ENCODE data around the gene MORF4L1. TPM values are rescaled to one million over a fixed set of nuclear protein-coding genes. Genes with fewer than 3 reads are reported as not detected.

The MORF4L1 gene
- polyA plus RNA-seq, 1 donor from 2014 or later = 1,505 TPM

GRCh38 chr15:78922527-78922926 is 49.8 kb downstream of the MORF4L1 start:
- H3K4me2 ChIP-seq (ENCODE audit: low read length) = no peak overlapping the region
- no peak overlapping the region for H3K4me3 ChIP-seq (ENCODE audit: low read length)
- no peaks in the 10 kb centered on the region for H3K79me2 ChIP-seq (replicated peaks; ENCODE audit: insufficient read depth, low read length)
- H3K9ac ChIP-seq (ENCODE audit: low read length) = no peak overlapping the region
- no peaks in the 10 kb centered on the region for H3F3A ChIP-seq (ENCODE audit: insufficient read depth, low read length, poor library complexity, severe bottlenecking)
- H3K9me3 ChIP-seq (ENCODE audit: low read length) = no peaks in the 10 kb centered on the region
- no peaks in the 10 kb centered on the region for H3K36me3 ChIP-seq (ENCODE audit: insufficient read depth, low read length)
- H3K27ac ChIP-seq (ENCODE audit: low read length) = no peak overlapping the region
- H3K27me3 ChIP-seq (ENCODE audit: insufficient read depth, low read depth, low read length) = no peaks in the 10 kb centered on the region
- no peaks in the 10 kb centered on the region for H4K20me1 ChIP-seq (ENCODE audit: insufficient read depth)
- no peak overlapping the region for H2AFZ ChIP-seq (ENCODE audit: low read depth, low read length)
- H3K9me2 ChIP-seq (ENCODE audit: insufficient read depth, low read length) = no peaks in the 10 kb centered on the region
- no peak for TF ChIP-seq TAF1 (IDR thresholded peaks at IDR 0.05; ENCODE audit: low read depth)
- TF ChIP-seq MXI1 (conservative IDR thresholded peaks at IDR 0.05; ENCODE audit: poor library complexity, severe bottlenecking) = no peak
- TF ChIP-seq EP300 (conservative IDR thresholded peaks at IDR 0.05; ENCODE audit: poor library complexity, severe bottlenecking) = no peak
- TF ChIP-seq POLR2AphosphoS5 (IDR thresholded peaks at IDR 0.05) = no peak
- TF ChIP-seq SMC3 (conservative IDR thresholded peaks at IDR 0.05; ENCODE audit: poor library complexity) = no peak
- TF ChIP-seq RAD21 (conservative IDR thresholded peaks at IDR 0.05) = no peak
- no peak for TF ChIP-seq CTCF (IDR thresholded peaks at IDR 0.05; ENCODE audit: poor library complexity, severe bottlenecking)
- TF ChIP-seq EZH2 (IDR thresholded peaks at IDR 0.05; ENCODE audit: borderline replicate concordance, insufficient read depth, low read length, poor library complexity, severe bottlenecking) = no peak
- no peak for TF ChIP-seq REST (IDR thresholded peaks at IDR 0.05; ENCODE audit: borderline replicate concordance)

- no peaks in the 10 kb centered on the region for H3K36me3 ChIP-seq (ENCODE audit: insufficient read depth, low read length)
- no peak overlapping the region for H2AFZ ChIP-seq (ENCODE audit: low read depth, low read length)
- no peaks in the 10 kb centered on the region for H3K9me2 ChIP-seq (ENCODE audit: insufficient read depth, low read length)
- no peaks in the 10 kb centered on the region for H3K27me3 ChIP-seq (ENCODE audit: insufficient read depth, low read depth, low read length)
- no peaks in the 10 kb centered on the region for H3K79me2 ChIP-seq (replicated peaks; ENCODE audit: insufficient read depth, low read length)
- TF ChIP-seq EP300 (conservative IDR thresholded peaks at IDR 0.05; ENCODE audit: poor library complexity, severe bottlenecking) (no peak), CTCF (IDR thresholded peaks at IDR 0.05; ENCODE audit: poor library complexity, severe bottlenecking) (no peak), RAD21 (conservative IDR thresholded peaks at IDR 0.05) (no peak), EZH2 (IDR thresholded peaks at IDR 0.05; ENCODE audit: borderline replicate concordance, insufficient read depth, low read length, poor library complexity, severe bottlenecking) (no peak), POLR2AphosphoS5 (IDR thresholded peaks at IDR 0.05) (no peak)
- H3K9me3 ChIP-seq (ENCODE audit: low read length) = no peaks in the 10 kb centered on the region
- no peaks in the 10 kb centered on the region for H3F3A ChIP-seq (ENCODE audit: insufficient read depth, low read length, poor library complexity, severe bottlenecking)
- no peak overlapping the region for H3K4me2 ChIP-seq (ENCODE audit: low read length)
- H3K4me3 ChIP-seq (ENCODE audit: low read length) = no peak overlapping the region
- no peak overlapping the region for H3K27ac ChIP-seq (ENCODE audit: low read length)
- no peak overlapping the region for H3K9ac ChIP-seq (ENCODE audit: low read length)
- no peaks in the 10 kb centered on the region for H4K20me1 ChIP-seq (ENCODE audit: insufficient read depth)
These were observed 50.3 kb downstream of the MORF4L1 start for GRCh38 chr15:78923015-78923414.
